Superior temporal gyrus (tissue), 1 donor: ENCODE data around the gene SLC25A39.
A peak's percentile ranks its signal among the peaks of the same experiment; 100 is the strongest.
"Not testable (repeated sequence)": the region's sequence is repeated elsewhere in the genome, so short reads cannot be mapped to it uniquely, and the experiment has no call there.

Experiments used
- DNase-seq: peaks from one replicate; pipeline ENCODE4 v3.0.0-alpha.2; 2016; ENCODE audit errors: extremely low spot score

The SLC25A39 gene

GRCh38 chr17:44324571-44325275, at the start of gene SLC25A39:
TSS of gene SLC25A39 (minus strand) at chr17:44324823. CDS start at chr17:44323562, 1,261 bp downstream.
- DNase-seq, result peak; percentile 93

GRCh38 chr17:44372036-44372435, 47.4 kb upstream of the SLC25A39 start:
- no peak for DNase-seq

DNA sequence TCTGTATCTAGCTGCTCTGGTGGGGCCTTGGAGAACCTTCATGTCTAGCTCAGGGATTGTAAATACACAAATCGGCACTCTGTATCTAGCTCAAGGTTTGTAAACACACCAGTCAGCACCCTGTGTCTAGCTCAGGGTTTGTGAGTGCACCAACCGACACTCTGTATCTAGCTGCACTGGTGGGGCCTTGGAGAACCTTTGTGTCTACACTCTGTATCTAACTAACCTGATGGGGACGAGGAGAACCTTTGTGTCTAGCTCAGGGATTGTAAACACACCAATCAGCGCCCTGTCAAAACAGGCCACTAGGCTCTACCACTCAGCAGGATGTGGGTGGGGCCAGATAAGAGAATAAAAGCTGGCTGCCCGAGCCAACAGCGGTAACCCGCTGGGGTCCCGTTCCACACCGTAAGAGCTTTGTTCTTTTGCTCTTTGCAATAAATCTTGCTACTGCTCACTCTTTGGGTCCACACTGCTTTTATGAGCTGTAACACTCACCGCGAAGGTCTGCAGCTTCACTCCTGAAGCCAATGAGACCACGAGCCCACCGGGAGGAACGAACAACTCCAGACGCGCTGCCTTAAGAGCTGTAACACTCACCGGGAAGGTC, 44.9 kb upstream of the SLC25A39 start:
- not testable (repeated sequence) for DNase-seq

GRCh38 chr17:44368391-44369243, 44.0 kb upstream of the SLC25A39 start:
- not testable (repeated sequence) for DNase-seq

DNA sequence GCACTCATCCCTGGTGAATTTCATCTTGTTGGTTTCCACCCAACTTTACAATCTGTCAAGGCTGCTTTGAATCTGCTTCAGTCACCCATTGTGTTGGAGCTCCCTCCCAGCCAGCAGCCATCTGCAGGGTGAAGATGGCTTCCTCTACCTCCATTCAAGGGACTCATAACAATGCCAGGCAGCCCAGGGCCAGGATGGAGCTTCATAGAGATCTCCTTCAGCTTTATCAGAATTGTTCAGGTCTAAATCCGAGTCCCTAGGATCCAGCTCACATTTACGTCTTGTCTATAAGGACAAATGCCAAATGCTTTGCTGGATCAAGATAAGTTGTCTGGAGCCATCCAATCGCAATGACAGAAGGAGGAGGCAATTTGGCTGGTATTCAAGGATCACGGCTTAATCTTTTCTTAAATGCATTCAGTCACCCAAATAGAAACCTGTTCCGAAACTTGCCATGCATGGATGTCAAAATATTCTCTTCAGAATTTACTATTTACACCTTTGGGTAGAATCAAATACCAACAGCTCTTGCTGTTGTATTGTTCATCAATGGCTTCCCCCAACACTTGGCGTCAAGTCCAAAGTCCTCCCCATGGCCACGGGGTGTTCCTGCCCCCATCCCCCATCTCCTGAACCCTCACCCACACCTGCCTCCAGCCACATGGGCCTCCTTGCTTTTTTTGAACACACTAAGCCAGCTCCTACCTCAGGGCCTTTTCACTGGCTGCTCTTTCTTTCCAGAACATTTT, 42.8 kb upstream of the SLC25A39 start:
- peak; percentile 65 for DNase-seq

DNA sequence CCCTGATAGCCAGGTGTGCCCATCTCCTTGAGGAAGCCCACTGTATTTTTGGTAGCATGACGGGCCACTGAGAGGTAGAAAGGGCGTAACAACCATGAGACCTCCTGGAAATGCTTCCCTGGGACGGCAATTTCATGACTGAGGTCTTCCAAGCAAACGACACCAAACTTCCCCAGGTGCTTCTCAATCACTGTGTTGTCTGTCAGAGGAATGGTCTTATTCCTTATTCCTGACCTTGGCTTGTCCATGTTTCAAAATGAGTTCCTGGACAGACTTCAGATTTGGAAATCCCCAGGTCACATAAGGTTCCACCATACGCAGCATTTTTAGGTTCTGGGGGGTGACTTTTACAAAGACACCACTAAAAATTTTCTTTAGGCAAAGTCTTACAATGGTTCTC, 40.4 kb upstream of the SLC25A39 start:
- DNase-seq, result not testable (repeated sequence)

DNA sequence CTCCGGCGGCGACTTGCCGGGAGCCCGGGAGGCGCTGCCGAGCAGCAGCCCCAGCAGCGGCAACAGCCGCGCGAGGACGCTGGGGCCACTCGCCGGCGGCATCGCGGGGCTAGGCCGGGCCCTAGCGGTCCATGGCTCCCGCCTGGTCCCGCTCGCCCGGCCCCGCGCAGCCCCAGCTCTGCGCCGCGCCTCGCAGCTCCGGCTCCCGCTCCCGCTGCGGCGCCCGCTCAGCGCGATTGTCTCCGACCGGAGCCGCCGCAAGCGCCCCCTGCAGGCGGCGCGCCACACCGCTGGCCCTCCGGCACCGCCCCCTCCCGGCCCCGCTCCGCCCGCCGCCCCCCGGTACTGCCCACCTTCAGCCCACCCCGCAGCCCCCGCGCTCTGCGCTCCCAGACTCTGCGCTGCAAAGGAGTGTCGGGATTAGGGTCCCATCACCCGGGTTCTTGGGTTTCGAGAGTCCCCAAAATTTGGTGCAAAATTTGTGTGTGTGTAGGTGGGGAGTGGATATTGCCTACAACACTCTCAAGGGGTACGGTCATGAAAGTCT, 39.1 kb upstream of the SLC25A39 start, which contains the start of gene FAM171A2:
TSS of gene FAM171A2 (minus strand) at position 241 of the 547 bp plus-strand sequence. CDS start at position 102, 139 bp downstream.
- DNase-seq, result peak; percentile 53

- no peak for DNase-seq
Observed at GRCh38 chr17:44362949-44363612, 38.5 kb upstream of the SLC25A39 start.

GRCh38 chr17:44362459-44362948, 37.9 kb upstream of the SLC25A39 start:
- DNase-seq, result no peak

- no peak for DNase-seq
Observed at GRCh38 chr17:44361292-44362260, 37.0 kb upstream of the SLC25A39 start.

DNA sequence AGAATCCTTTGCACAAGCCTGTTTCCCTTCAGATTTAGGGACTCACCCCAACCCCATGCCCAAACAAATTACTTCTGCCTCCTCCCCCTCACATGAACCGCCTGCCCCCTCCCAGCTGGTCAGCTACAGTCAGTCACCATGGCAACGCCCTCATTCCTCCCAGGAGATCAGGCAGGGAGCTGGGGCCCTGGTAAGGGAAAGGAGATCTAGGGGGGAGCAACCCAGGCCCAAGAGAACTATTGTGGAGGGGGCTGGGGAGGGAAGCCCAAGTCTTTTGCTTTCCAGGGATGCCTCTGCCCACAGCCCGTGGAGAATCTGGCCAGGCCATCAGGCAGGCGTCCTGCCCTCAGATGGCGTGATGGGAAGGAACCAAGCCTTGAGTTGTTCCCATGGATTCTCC, 36.2 kb upstream of the SLC25A39 start:
- DNase-seq, result no peak

DNA sequence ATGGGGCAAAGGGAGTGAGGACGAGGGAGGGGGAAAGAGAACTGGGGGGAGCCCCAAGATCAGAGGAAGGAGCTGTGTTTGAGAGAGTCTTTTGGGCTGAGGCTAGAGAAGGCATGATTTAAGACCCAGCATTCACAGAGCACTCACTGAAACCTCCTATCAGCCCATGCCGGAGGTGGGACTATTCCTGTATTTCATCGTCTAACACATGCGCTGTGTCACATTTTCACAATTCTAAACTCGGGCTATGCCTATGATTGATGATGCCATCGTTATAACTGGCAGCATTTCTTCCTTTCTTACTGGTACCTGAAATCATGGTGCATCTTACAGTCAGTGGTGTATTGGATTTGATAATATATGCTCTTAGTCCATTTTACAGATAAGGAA, 35.5 kb upstream of the SLC25A39 start:
- no peak for DNase-seq

DNA sequence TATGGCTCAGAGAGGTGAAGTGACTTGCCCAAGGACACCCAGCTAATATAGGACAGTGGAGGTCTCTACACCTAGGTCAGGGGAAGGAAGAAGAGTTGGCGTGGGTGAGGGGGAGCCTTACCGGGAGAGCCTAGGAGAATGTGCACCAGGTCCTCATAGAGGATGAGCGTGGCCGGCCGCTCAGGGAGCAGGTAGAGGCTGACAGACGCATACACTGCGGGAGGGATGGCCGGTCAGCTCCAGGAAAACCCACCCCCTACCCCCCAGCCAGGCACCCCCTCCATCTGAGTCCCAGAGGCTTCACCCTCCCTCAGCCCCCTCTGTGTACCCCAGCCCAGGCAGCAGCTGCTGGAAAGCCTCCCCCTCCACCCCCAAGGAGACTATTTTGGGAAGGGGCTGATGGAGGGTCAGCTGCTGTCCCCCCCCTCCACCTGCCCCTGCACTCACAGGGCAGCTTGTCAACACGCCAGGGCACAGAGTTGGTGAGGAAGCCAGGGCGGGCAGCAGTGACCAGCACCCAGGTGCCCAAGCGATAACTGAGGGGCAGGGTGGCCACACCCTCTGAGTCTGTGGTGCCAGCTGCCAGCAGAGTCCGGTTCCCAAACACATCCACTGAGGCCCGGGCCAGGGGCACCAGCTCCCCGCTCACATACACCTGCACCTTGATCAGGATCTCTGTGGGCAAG, 35.0 kb upstream of the SLC25A39 start:
- DNase-seq, result no peak

DNA sequence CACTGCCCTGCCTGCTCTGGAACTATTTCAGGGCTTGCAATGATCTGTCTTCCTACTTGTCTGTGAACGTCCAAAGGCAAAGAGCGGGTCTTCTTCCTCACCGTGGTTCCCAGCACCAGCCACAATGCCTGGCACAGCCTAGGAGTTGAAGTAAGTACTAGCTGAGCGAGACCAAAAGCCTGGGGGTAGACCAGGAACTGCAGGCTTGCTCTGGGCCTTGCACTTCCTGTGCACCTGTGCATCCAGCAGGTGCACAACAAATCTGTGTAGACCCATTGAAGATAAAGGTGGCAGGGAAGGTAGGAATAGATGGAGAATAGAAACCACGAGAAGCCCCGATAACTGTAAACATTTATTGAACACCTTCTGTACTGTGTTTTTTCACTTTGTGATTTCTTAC, 34.4 kb upstream of the SLC25A39 start:
- no peak for DNase-seq

- DNase-seq, result no peak
Observed at GRCh38 chr17:44358066-44358465, 33.4 kb upstream of the SLC25A39 start.

GRCh38 chr17:44356241-44356640, 31.6 kb upstream of the SLC25A39 start:
- DNase-seq, result no peak

DNA sequence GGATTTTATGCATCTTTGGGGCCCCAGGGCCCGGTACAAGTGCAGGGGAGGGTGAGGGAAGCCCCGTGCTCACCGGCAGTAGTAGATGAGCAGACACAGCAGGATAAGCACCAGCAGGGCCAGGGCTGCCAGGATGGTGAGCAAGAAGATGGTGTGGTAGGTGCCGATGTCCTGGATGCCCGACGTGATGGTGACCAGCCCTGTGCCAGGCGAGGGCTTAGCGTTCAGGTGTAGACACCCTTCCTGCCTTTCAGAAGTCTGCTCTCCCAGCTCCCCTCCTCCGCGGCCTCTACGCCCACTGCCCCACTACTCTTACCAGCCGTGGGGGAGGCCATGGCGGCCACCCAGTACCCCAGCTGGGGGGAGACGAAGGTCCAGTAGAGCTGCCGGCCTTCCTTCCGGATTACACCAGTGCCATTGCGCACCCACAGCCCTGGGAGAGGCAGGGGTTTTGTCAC, 31.0 kb upstream of the SLC25A39 start:
- no peak for DNase-seq
